Measurements from ENCODE around the gene RPL7A. TPM values are rescaled to one million over a fixed set of nuclear protein-coding genes. Genes with fewer than 3 reads are reported as not detected.

RPL7A gene
- total RNA-seq, 1 experiment from 2014 or later, result 1,201 TPM

Other genes starting within 250 kb of the RPL7A start
- gene RALGDS, start 227.0 kb upstream of the RPL7A start, total RNA-seq (2014; rRNA removed; shearing (Covaris generic)), result 8.6 and 11.4 TPM in 2 replicates
- gene GBGT1, start 184.3 kb upstream of the RPL7A start, total RNA-seq (2014; rRNA removed; shearing (Covaris generic)), result not detected in 2 replicates
- not detected in 2 replicates for gene OBP2B, start 139.0 kb upstream of the RPL7A start, total RNA-seq (2014; rRNA removed; shearing (Covaris generic))
- not detected in 2 replicates for gene ABO, start 73.0 kb upstream of the RPL7A start, total RNA-seq (2014; rRNA removed; shearing (Covaris generic))
- gene SURF6, start 12.0 kb upstream of the RPL7A start, total RNA-seq (2014; rRNA removed; shearing (Covaris generic)), result 15.5 and 29.0 TPM in 2 replicates
- 19.7 and 20.4 TPM in 2 replicates for gene MED22, start 87 bp upstream of the RPL7A start, total RNA-seq (2014; rRNA removed; shearing (Covaris generic))
- 44.5 and 45.0 TPM in 2 replicates for gene SURF1, start 8.3 kb downstream of the RPL7A start, total RNA-seq (2014; rRNA removed; shearing (Covaris generic))
- gene SURF2, start 8.3 kb downstream of the RPL7A start, total RNA-seq (2014; rRNA removed; shearing (Covaris generic)), result 16.5 and 19.6 TPM in 2 replicates
- gene SURF4, start 27.8 kb downstream of the RPL7A start, total RNA-seq (2014; rRNA removed; shearing (Covaris generic)), result 281 and 393 TPM in 2 replicates
- gene STKLD1, start 28.1 kb downstream of the RPL7A start, total RNA-seq (2014; rRNA removed; shearing (Covaris generic)), result 0.63 TPM in 1 of 2 replicates, not detected in the other
- 15.6 and 21.6 TPM in 2 replicates for gene REXO4, start 69.8 kb downstream of the RPL7A start, total RNA-seq (2014; rRNA removed; shearing (Covaris generic))
- gene ADAMTS13, start 74.1 kb downstream of the RPL7A start, total RNA-seq (2014; rRNA removed; shearing (Covaris generic)), result 0.24 and 0.88 TPM in 2 replicates
- gene CACFD1, start 111.8 kb downstream of the RPL7A start, total RNA-seq (2014; rRNA removed; shearing (Covaris generic)), result 2.9 and 3.4 TPM in 2 replicates
- 22.6 and 25.0 TPM in 2 replicates for gene SLC2A6, start 130.9 kb downstream of the RPL7A start, total RNA-seq (2014; rRNA removed; shearing (Covaris generic))
- not detected in 2 replicates for gene MYMK, start 176.7 kb downstream of the RPL7A start, total RNA-seq (2014; rRNA removed; shearing (Covaris generic))
- gene ADAMTSL2, start 186.5 kb downstream of the RPL7A start, total RNA-seq (2014; rRNA removed; shearing (Covaris generic)), result not detected in 2 replicates